ENCODE measurements around the gene WDR37.

WDR37 gene

DNA sequence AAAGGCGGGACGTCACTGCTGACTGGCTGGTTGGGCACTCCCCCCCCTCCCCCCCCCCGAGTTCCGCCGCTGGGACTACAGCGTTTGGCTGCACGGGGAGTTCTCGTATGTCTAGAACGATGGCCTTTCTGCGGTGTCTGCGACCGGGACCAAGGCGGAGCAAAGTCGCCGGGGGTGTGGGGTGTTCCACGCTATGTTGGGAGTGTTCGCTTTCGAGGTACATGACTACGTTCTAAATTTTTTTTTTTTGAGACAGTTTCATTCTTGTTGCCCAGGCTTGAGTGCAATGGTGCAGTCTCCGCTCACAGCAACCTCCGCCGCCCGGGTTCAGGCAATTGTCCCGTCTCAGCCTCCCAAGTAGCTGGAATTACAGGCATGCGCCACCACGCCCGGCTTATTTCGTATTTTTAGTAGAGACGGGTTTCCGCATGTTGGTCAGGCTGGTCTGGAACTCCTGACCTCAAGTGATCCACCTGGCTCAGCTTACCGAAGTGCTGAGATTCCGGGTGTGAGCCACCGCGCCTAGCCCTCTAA, 6.7 kb upstream of the WDR37 start (continued):
- TF ChIP-seq, protein P1, sequence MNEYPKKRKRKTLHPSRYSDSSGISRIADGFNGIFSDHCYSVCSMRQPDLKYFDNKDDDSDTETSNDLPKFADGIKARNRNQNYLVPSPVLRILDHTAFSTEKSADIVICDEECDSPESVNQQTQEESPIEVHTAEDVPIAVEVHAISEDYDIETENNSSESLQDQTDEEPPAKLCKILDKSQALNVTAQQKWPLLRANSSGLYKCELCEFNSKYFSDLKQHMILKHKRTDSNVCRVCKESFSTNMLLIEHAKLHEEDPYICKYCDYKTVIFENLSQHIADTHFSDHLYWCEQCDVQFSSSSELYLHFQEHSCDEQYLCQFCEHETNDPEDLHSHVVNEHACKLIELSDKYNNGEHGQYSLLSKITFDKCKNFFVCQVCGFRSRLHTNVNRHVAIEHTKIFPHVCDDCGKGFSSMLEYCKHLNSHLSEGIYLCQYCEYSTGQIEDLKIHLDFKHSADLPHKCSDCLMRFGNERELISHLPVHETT (tag by site-specific recombination; IDR thresholded peaks at IDR 0.05): no peak
- TF ChIP-seq SP7 (tag by site-specific recombination; IDR thresholded peaks at IDR 0.05): no peak
- TF ChIP-seq, protein P2, sequence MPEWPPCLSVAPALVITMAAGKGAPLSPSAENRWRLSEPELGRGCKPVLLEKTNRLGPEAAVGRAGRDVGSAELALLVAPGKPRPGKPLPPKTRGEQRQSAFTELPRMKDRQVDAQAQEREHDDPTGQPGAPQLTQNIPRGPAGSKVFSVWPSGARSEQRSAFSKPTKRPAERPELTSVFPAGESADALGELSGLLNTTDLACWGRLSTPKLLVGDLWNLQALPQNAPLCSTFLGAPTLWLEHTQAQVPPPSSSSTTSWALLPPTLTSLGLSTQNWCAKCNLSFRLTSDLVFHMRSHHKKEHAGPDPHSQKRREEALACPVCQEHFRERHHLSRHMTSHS (tag by site-specific recombination; IDR thresholded peaks at IDR 0.05): no peak
- TF ChIP-seq BCL11B (tag by site-specific recombination; IDR thresholded peaks at IDR 0.05; ENCODE audit: low read depth): 0 out of 2 replicates have a peak, but pooled peaks have one; percentile 15
- TF ChIP-seq MEIS1 (CRISPR knock-in tag; IDR thresholded peaks at IDR 0.05; ENCODE audit: borderline replicate concordance): no peak
- TF ChIP-seq ZNF350 (tag by site-specific recombination; IDR thresholded peaks at IDR 0.05): no peak
- peak; percentile 90 for TF ChIP-seq ZNF335 (tag by site-specific recombination; conservative IDR thresholded peaks at IDR 0.05)
- TF ChIP-seq, protein P3, sequence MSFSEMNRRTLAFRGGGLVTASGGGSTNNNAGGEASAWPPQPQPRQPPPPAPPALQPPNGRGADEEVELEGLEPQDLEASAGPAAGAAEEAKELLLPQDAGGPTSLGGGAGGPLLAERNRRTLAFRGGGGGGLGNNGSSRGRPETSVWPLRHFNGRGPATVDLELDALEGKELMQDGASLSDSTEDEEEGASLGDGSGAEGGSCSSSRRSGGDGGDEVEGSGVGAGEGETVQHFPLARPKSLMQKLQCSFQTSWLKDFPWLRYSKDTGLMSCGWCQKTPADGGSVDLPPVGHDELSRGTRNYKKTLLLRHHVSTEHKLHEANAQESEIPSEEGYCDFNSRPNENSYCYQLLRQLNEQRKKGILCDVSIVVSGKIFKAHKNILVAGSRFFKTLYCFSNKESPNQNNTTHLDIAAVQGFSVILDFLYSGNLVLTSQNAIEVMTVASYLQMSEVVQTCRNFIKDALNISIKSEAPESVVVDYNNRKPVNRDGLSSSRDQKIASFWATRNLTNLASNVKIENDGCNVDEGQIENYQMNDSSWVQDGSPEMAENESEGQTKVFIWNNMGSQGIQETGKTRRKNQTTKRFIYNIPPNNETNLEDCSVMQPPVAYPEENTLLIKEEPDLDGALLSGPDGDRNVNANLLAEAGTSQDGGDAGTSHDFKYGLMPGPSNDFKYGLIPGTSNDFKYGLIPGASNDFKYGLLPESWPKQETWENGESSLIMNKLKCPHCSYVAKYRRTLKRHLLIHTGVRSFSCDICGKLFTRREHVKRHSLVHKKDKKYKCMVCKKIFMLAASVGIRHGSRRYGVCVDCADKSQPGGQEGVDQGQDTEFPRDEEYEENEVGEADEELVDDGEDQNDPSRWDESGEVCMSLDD (tag by site-specific recombination; IDR thresholded peaks at IDR 0.05): no peak
- TF ChIP-seq ZNF121 (tag by site-specific recombination; IDR thresholded peaks at IDR 0.05): peak; percentile 97
- peak; percentile 59 for TF ChIP-seq ZNF600 (tag by site-specific recombination; IDR thresholded peaks at IDR 0.05)
- no peak for TF ChIP-seq HOXC10 (CRISPR knock-in tag; IDR thresholded peaks at IDR 0.05)
- no peak for TF ChIP-seq ZNF24 (tag by site-specific recombination; IDR thresholded peaks at IDR 0.05)
- no peak for TF ChIP-seq ZNF664 (tag by site-specific recombination; IDR thresholded peaks at IDR 0.05)
- TF ChIP-seq ZBTB20 (tag by site-specific recombination; IDR thresholded peaks at IDR 0.05): peak; percentile 31; the same call in 1 of the 2 replicates
- no peak for TF ChIP-seq SP2 (tag by site-specific recombination; IDR thresholded peaks at IDR 0.05)
- peak; percentile 71 for TF ChIP-seq ZNF341 (tag by site-specific recombination; IDR thresholded peaks at IDR 0.05; ENCODE audit: low read depth)
- TF ChIP-seq, protein P4, sequence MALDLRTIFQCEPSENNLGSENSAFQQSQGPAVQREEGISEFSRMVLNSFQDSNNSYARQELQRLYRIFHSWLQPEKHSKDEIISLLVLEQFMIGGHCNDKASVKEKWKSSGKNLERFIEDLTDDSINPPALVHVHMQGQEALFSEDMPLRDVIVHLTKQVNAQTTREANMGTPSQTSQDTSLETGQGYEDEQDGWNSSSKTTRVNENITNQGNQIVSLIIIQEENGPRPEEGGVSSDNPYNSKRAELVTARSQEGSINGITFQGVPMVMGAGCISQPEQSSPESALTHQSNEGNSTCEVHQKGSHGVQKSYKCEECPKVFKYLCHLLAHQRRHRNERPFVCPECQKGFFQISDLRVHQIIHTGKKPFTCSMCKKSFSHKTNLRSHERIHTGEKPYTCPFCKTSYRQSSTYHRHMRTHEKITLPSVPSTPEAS (tag by site-specific recombination; IDR thresholded peaks at IDR 0.05): no peak
- TF ChIP-seq, protein P5, sequence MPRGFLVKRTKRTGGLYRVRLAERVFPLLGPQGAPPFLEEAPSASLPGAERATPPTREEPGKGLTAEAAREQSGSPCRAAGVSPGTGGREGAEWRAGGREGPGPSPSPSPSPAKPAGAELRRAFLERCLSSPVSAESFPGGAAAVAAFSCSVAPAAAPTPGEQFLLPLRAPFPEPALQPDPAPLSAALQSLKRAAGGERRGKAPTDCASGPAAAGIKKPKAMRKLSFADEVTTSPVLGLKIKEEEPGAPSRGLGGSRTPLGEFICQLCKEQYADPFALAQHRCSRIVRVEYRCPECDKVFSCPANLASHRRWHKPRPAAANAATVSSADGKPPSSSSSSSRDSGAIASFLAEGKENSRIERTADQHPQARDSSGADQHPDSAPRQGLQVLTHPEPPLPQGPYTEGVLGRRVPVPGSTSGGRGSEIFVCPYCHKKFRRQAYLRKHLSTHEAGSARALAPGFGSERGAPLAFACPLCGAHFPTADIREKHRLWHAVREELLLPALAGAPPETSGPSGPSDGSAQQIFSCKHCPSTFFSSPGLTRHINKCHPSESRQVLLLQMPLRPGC (tag by site-specific recombination; IDR thresholded peaks at IDR 0.05): 0 out of 2 replicates have a peak, but pooled peaks have one; percentile 1
- TF ChIP-seq ZNF19 (tag by site-specific recombination; IDR thresholded peaks at IDR 0.05; ENCODE audit: low read depth): no peak
- no peak for TF ChIP-seq ZBTB8A (tag by site-specific recombination; IDR thresholded peaks at IDR 0.05)
- TF ChIP-seq, protein P6, sequence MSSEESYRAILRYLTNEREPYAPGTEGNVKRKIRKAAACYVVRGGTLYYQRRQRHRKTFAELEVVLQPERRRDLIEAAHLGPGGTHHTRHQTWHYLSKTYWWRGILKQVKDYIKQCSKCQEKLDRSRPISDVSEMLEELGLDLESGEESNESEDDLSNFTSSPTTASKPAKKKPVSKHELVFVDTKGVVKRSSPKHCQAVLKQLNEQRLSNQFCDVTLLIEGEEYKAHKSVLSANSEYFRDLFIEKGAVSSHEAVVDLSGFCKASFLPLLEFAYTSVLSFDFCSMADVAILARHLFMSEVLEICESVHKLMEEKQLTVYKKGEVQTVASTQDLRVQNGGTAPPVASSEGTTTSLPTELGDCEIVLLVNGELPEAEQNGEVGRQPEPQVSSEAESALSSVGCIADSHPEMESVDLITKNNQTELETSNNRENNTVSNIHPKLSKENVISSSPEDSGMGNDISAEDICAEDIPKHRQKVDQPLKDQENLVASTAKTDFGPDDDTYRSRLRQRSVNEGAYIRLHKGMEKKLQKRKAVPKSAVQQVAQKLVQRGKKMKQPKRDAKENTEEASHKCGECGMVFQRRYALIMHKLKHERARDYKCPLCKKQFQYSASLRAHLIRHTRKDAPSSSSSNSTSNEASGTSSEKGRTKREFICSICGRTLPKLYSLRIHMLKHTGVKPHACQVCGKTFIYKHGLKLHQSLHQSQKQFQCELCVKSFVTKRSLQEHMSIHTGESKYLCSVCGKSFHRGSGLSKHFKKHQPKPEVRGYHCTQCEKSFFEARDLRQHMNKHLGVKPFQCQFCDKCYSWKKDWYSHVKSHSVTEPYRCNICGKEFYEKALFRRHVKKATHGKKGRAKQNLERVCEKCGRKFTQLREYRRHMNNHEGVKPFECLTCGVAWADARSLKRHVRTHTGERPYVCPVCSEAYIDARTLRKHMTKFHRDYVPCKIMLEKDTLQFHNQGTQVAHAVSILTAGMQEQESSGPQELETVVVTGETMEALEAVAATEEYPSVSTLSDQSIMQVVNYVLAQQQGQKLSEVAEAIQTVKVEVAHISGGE (tag by site-specific recombination; conservative IDR thresholded peaks at IDR 0.05; ENCODE audit: low read depth): peak; percentile 21; the same call in 1 of the 2 replicates
- TF ChIP-seq, protein P7, sequence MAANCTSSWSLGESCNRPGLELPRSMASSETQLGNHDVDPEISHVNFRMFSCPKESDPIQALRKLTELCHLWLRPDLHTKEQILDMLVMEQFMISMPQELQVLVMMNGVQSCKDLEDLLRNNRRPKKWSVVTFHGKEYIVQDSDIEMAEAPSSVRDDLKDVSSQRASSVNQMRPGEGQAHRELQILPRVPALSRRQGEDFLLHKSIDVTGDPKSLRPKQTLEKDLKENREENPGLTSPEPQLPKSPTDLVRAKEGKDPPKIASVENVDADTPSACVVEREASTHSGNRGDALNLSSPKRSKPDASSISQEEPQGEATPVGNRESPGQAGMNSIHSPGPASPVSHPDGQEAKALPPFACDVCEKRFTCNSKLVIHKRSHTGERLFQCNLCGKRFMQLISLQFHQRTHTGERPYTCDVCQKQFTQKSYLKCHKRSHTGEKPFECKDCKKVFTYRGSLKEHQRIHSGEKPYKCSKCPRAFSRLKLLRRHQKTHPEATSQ (tag by site-specific recombination; IDR thresholded peaks at IDR 0.05): no peak
- no peak for TF ChIP-seq ZNF549 (tag by site-specific recombination; IDR thresholded peaks at IDR 0.05)
- TF ChIP-seq, protein P8, sequence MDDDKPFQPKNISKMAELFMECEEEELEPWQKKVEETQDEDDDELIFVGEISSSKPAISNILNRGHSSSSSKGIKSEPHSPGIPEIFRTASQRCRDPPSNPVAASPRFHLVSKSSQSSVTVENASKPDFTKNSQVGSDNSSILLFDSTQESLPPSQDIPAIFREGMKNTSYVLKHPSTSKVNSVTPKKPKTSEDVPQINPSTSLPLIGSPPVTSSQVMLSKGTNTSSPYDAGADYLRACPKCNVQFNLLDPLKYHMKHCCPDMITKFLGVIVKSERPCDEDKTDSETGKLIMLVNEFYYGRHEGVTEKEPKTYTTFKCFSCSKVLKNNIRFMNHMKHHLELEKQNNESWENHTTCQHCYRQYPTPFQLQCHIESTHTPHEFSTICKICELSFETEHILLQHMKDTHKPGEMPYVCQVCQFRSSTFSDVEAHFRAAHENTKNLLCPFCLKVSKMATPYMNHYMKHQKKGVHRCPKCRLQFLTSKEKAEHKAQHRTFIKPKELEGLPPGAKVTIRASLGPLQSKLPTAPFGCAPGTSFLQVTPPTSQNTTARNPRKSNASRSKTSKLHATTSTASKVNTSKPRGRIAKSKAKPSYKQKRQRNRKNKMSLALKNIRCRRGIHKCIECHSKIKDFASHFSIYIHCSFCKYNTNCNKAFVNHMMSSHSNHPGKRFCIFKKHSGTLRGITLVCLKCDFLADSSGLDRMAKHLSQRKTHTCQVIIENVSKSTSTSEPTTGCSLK (tag by site-specific recombination; IDR thresholded peaks at IDR 0.05): no peak
- no peak for TF ChIP-seq OVOL3 (tag by site-specific recombination; IDR thresholded peaks at IDR 0.05)

All from HEK293 (cell line).